Forelimb muscle (tissue), 1 donor: Measurements from ENCODE around the gene CSNK1A1. TPM values are rescaled to one million over a fixed set of nuclear protein-coding genes. Genes with fewer than 3 reads are reported as not detected.
"Not testable (repeated sequence)": the region's sequence is repeated elsewhere in the genome, so short reads cannot be mapped to it uniquely, and the experiment has no call there.

Source experiments
- DNase-seq: peaks from one replicate; pipeline ENCODE4 v3.0.0-alpha.2; 2013; ENCODE audit warnings: low read depth
- polyA plus RNA-seq: library from polyadenylated mRNA; unstranded; fragments of 120-200 nt; gene quantifications from one replicate; pipeline ENCODE4 v1.2.1, GENCODE V29; 2013; ENCODE audit not compliant: insufficient read length

The CSNK1A1 gene
- polyA plus RNA-seq, 1 donor = 125 TPM

DNA sequence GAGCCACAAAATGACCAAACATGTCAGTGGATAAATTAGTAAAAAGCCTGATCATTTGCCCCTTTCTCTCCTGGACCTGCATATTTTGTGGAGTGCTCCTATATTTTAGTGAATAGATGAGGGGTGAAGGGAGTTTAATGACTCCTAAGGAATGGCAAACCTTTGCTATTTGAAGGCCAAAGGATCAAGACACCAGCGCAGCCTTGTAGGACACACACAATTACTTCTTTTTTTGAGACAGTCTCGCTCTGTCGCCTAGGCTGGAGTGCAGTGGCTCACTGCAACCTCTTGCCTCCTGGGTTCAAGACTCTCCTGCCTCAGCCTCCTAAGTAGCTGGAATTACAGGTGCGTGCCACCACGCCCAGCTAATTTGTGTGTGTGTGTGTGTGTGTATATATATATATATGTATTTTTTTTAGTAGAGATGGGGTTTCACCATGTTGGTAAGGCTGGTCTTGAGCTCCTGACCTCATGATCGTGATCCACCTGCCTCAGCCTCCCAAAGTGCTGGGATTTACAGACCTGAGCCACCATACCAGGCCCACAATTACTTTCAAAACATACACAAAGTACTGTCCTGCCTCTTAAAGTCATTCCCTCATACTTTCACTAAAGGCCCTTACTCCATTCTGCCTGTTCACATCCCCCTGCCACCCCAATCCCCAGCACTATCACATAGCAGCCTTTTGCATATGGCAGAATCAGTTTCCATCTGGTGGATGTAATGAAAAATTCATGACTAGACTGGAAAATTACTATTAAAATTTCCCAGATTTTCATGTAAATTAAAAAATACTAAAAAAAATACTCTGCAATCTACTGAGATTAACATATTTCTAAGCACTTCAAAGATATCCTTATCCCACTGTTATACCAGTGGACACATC, 60.4 kb downstream of the CSNK1A1 start:
- no peak for DNase-seq

DNA sequence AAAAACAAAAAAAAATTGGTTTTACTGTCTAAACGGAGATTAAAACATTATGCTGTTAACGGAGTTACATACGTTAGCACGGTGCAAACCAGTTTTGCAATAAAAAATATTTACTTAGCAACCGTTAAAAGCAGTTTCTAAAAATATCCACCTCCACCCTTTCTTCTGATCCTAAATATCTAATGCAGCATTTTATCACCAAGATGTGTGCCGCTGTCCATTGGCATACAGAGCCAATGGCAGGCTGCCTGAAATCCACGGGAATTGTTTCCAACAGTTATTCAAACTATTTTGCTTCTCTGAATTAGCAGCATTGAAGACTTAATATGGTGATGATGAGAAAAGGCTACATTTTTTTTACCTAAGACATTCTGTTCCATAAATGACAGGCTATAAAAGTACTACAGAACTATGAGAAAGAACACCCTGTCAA, 61.6 kb downstream of the CSNK1A1 start:
- DNase-seq = no peak

DNA sequence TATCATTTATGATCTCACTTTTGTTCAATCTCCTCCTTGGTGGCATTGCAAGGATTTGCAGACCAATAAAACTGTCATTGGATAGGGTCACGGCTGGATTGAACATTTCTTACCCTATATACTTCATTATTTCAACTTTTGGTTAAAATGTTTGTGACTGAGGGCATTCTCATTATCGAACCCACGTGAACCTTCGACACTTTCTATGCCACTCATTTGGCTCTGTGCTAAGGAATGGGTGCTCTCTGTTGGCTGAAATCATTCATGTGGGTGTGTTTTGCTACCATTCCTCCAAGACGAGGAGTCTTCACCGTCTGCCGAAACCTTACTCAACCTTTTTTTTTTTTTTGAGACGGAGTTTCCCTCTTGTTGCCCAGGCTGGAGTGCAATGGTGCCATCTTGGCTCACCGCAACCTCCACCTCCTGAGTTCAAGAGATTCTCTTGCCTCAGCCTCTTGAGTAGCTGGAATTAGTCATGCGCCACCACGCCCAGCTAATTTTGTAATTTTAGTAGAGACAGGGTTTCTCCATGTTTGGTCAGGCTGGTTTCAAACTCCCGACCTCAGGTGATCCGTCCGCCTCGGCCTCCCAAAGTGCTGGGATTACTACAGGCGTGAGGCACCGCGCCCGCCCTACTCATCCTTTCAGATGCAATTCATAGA, 62.5 kb downstream of the CSNK1A1 start:
- DNase-seq = no peak

DNA sequence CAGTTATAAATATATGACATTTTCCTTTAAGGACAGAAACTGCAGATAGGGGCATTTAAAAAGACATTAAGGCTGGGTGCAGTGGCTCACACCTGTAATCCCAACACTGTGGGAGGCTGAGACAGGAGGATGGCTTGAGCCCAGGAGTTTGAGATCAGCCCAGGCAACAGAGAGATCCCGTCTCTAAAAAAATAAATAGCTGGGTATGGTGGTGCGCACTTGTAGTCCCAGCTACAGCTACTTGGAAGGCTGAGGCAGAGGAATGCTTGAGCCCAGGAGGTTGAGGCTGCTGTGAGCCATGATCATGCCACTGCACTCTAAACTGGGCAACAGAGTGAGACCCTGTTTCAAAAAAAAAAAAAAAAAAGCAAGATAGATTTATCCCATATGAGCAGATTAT, 63.6 kb downstream of the CSNK1A1 start:
- DNase-seq = no peak

DNA sequence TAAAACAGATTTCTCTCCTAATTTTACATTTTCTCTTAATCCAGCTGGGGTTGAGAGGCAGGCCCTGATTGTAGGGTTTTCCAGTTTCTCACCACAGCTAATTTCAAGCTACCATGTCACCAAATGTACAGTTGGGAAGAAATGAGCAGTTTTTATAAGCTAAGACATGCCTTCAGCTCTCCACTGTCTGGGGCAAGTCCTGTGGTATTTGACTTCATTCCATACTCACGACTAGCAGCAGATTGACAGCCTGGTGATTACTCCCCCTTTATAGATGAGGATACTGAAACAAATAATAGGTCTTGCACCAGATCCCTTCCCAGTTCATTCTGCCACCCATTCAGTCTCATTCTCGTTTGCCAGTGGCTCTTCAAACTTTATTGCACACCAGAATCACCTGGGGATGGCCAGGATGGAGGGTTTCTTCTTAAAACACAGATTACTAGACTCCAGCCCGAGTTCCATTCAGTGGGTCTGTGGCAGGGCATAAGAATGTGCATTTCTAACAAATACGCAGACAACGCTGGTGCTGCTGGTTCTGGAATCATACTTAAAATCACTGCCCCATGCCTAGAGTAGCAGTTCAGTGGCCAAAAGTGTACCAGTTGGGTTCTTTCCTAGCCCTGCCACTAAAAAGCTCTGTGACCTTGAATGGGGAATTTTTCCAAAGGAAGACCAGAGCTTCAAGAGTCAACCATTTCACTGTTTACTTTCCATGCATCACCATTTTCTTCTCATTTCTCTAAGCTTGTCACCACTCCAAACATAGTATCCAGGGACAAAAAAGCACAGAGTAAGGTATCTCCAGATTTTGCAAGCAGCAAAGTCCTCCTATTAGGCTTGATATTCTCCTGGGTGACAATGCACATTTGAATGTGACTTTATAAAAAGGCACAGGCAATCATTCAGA, 64.3 kb downstream of the CSNK1A1 start:
- DNase-seq = no peak

DNA sequence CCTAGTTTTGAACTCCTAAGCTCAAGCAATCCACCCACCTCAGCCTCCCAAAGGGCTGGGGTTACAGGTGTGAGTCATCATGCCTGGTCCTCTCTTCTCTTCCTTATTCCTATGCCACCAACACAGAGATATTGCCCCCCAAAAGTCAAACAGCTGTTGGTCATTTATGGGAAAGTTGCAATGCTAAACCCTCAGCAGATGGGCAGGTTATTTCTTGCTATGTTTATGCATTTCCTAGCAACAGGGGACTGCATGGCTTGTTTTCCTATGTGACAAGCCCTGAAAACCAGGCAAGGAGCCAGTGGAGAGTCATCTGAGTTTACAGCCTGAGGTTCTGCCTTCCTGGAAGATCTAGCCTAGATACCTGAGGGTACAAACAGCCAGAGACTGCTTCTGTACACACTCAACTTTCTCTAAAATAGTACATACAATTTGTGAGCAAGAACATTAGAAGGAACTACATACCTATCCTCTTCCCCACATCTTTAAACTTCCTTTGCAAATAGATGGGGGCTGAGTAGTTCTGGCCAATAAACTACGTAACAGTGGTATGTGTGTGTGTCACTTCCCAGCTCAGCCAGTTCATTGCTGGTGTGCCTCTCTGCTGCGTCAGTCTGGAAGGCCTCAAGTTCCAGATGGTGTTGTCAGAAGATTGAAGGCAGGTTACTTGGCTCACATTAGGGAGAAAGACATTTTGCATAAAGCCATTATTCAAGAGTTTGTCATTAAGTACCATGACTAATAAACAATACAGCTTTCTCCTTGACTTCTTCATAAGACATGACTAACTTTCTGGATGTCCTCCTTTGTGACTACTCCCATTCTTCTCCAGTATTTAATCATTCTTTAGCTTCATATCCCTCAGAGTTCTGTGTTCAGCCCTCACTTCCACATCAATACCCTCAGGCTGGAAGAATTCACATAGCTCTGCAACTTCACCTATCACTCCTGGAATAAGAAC, 65.3 kb downstream of the CSNK1A1 start:
- peak; percentile 88 for DNase-seq

DNA sequence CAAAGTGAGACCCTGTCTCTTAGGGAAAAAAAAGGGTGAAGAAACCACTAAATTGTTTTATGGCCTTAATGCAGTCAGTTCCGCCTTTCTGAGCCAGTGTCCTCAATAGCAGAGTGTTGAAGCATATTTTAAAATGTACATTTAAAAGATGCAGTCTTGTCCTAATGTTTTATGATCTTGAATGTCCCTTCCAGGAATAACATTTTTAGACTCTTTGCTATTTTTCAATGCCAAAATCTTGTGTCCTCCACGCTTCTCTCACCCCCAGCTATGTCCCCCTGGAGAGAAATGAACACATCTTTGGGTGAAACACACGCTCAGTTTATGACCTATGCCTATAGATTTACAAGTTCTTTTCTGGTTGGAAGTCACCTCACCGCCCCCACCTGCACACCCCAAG, 69.8 kb downstream of the CSNK1A1 start:
- no peak for DNase-seq

DNA sequence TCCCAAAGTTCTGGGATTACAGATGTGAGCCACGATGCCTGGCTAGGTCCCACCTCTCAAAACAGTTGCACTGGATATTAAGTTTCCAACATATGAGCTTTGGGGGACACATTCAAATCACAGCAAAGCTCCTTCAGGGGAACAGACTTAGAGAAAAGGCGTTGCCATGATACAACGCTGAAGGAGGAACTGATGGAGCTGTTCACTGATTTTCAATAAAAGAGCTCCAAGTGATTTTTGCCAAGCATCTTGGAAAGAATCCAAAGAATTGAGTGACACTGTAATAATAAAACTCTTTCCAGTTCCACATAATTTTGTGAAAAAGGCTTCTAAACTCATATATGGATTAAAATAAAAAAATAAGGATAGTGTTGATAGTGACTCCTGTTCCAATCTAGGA, 72.5 kb downstream of the CSNK1A1 start:
- no peak for DNase-seq

DNA sequence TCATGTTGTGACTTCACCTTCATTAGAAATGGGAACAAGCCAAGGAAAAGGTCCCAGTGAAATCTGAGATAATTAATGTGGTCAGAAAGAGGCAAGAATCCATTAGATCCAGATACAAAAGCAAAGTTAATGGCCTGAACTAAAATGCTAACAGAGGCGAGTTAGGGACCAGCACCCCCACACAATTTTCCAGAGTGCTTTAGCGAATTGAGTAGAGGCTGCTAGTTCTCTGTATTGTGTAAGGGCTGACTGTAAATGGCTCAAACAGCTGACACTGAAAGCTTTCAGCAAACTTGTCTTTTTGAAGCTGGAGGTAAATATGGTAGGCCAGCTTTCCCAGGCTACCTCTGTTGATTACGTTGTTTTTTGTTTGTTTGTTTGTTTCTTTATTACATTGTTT, 75.5 kb downstream of the CSNK1A1 start:
- DNase-seq = no peak

DNA sequence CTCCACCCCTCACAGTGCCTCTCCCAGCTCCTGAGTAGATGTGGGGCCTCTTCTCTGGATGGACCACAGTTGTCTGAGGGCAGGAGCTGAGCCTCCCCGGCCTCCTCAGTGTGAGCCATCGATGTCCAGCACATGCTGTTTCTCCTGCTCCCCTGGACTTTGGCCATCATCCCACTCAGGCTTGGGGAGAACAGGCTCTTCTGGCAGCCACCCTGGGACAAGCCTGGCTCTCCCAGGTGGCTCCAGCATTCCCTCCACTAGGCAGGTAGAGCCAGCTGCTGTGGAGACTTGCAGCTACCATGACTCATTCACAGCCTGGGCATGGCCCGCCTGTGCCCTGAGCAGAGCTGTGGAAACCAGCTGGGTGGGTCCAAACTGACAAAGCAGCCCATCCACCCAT, 77.0 kb downstream of the CSNK1A1 start:
- DNase-seq = no peak

DNA sequence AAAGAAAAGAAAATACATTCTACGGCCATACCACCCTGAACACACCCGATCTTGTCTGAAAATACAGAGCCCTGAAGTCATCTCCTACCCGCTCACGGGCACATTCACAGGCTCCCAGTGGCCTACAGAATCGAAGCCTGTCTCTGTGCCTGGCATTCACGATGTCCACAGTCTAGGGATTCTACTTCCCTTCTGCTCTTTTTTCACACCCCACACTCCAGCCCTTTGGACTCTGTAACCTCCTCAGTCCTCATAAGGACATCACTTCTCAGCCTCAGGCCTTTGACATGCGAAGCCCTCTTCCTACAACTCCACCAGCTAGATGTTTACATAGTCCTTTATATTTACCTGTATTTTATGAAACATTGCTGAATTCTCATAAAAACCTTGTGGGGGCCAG, 77.8 kb downstream of the CSNK1A1 start:
- DNase-seq = no peak

DNA sequence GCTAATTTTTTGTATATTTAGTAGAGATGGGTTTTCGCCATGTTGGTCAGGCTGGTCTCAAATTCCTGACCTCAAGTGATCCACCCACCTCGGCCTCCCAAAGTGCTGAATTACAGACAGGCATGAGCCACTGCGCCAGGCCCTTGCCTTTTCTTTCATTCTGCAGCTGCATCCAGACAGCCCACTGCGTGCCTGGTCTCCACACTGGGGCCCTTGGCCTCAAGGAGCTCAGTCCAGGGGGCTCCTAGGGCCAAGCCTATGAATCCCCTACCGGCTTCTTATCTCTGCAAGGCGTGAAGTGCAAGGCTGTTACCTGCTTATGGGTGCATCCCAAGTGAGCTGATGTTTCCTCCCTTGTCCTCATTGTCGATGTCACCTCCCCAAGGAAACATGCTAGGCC, 78.8 kb downstream of the CSNK1A1 start:
- DNase-seq = no peak

DNA sequence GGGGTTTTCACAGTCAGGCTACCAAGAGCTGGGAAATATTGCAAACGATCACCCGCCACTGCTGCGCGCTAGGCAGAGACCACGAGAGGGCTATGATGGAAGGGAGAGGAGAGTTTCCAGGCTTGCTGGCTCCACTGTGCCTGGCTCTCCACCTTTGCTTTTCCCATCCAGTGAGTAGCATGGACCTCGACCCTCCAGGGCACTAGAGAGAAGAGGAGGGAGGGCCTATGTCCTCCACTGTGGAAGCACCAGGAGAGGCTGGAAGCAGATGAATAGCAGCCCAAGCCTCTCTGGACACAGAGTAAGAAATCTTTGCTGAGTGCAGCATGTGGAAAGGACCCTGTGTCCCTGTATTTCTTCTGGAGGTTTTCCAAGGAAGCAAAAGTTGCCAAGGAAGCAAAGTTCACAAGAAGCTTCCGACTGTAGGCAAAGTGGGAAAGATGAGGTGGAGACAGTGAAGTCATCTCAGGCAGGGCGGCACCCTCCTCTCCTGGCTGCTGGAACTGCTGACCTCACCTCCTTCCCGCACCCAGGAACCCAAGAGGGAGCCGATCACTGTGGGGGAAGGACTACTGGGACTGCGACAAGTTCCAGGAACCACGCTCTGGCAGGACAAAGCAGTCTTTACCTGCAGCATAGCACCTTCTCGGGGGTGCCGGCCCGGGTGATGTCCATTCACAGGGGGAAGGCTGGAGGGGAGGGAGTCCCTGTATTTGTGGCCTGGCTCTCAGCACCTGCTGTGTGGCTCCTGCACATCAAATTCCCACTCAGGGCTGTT, 79.6 kb downstream of the CSNK1A1 start:
- DNase-seq = no peak

DNA sequence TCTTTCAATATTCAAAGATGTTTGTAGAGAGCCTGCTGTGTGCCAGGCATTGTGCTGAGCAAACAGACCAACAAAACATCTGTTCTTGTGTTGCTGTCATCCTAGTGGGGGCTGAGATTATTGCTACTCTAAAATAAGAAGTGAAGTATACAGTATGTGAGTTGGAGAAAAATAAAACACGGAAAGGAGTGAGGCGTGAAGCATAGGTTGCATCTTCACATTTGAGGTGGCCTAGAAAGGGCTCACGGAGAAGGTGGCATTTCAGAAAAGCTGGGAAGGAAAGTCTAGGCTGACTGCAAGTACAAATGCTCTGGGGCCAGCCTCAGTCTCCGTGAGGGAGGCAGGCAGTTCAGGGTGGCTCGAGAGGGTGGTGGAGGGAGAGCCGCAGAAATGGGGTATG, 80.3 kb downstream of the CSNK1A1 start:
- no peak for DNase-seq

DNA sequence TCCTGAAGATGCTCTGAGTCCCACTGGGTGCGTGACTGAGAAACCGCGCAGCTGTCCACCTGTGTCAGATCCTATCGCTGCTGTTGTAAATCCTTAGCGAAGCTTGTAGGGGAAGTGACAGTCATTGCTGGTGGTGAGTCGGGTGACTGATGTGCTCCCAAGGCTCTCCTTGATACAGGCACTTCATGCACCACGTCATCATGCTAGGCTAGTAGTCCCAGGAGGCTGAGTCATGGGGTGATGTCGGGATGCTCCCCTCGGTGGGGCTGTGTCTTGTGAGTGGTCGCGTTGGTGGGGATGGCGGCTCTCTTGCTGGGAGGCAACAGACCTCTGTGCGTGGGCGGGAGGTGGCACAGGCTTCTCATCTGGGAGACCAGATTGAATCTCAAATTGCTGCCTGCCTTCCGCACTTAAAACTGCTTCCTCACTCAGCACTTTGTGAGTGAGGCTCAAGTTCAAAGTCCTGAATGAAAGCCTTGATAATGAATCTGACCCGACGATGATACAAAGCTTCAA, 84.7 kb downstream of the CSNK1A1 start:
- DNase-seq = no peak

DNA sequence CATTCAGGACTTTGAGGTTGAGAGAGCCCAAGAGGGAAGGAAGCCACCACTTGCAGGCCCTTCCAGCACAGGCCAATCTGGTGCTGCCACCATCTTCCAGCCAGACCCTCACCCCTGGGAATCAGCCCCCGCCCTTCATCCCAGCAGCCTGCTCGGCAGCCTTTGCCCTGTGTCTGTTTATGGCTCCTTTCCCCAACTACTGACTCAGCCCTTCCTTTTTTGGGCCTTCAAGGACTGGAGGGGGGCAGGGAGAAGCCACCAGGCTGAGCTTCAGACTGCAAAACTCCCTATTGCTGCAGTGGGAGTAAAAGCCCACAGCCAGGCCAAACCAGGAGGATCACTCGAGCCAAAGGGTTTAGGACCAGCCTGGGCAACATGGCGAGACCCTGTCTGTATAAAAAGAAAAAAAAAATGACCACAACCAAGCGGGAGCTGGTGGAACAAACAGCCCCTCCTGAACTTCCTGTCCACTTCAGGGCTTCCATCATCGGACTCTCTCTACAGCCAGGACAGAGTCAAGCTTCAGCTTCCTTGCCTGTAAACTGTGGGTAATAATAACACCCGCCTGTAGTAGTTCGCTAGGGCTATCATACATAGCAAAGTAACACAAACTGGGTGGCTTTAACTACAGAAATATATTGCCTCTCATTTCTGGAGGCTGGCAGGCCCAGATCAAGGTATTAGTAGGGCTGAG, 86.3 kb downstream of the CSNK1A1 start:
- no peak for DNase-seq

DNA sequence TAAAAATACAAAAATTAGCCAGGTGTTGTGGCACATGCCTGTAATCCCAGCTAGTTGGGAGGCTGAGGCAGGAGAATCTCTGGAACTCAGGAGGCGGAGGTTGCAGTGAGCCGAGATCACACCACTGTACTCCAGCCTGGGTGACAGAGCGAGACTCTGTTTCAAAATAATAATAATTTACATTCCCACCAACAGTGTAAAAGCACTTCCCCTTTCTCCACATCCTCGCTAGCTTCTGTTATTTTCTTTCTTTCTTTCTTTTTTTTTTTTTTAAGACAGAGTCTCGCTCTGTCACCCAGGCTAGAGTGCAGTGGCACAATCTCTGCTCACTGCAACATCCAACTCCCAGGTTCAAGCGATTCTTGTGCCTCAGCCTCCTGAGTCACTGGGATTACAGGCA, 89.3 kb downstream of the CSNK1A1 start:
- DNase-seq = not testable (repeated sequence)

DNA sequence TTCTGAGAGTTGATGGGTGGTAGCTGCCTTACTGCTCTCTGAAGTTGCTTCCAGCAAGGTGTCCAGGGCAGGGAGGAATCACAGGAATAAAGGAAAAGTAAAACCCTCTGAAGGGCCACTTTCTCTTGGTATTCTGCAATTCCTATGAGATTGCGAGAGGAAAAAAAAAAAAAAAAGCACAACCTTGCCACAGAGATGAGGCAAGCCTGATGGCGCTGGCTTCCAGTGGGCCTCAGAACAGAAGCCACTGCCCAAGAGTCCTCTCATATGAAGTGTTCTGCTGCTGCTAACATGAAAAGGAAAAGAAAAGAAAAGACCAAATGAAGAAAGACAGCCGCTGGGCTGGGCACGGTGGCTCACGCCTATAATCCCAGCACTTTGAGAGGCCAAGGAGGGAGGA, 91.3 kb downstream of the CSNK1A1 start:
- DNase-seq = no peak

DNA sequence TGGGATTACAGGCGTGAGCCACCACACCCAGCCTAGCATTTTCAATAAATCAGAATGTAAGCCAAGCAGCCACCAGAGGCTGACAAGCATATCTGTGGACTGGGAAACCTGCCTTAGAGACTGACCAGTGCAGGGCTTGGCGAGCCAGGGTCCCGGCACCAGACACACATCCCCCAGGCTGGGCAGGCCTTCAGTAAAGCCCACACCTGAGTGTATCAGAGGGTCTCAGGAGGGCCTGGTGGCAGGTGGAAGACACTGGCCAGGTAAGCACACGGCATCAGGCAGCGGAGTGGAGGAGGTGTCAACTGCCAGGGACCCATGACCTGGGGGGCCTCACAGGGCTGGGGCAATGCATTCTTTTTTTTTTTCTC, 93.9 kb downstream of the CSNK1A1 start:
- DNase-seq = no peak
